Stimulated activated CD8-positive, alpha-beta memory T cell treated with anti-CD3 and anti-CD28 coated beads, Interleukin-12 subunit alpha, Interleukin-12 subunit beta, amount 100 ng/mL, for 1 hour (primary cell): ENCODE results near the gene CRB1.

Experiments
- DNase-seq: peaks from one replicate; pipeline ENCODE4 v3.0.0-alpha.2; 2020; ENCODE audit warnings: low read depth

CRB1 gene

GRCh38 chr1:197304638-197305200 lies 36.7 kb downstream of the CRB1 start:
- DNase-seq: no peak

- DNase-seq: no peak
These were observed 37.9 kb downstream of the CRB1 start for GRCh38 chr1:197305925-197306324.

GRCh38 chr1:197306381-197307062 lies 38.5 kb downstream of the CRB1 start:
- DNase-seq: no peak

GRCh38 chr1:197307136-197307535 lies 39.1 kb downstream of the CRB1 start:
- DNase-seq: no peak

GRCh38 chr1:197307551-197307950 lies 39.5 kb downstream of the CRB1 start:
- no peak for DNase-seq

GRCh38 chr1:197311081-197311480 lies 43.0 kb downstream of the CRB1 start:
- DNase-seq: no peak

- no peak for DNase-seq
These were observed 44.1 kb downstream of the CRB1 start for GRCh38 chr1:197312163-197312562.

- DNase-seq: no peak
These were observed 45.7 kb downstream of the CRB1 start for GRCh38 chr1:197313713-197314112.

- no peak for DNase-seq
These were observed 46.6 kb downstream of the CRB1 start for GRCh38 chr1:197314682-197315081.

GRCh38 chr1:197319631-197320030 lies 51.6 kb downstream of the CRB1 start:
- no peak for DNase-seq

- no peak for DNase-seq
These were observed 53.0 kb downstream of the CRB1 start for GRCh38 chr1:197320991-197321531.

GRCh38 chr1:197321811-197322210 lies 53.8 kb downstream of the CRB1 start:
- DNase-seq: no peak

- no peak for DNase-seq
These were observed 59.8 kb downstream of the CRB1 start for GRCh38 chr1:197327776-197328364.

- DNase-seq: no peak
These were observed 62.2 kb downstream of the CRB1 start for GRCh38 chr1:197330213-197330612.

GRCh38 chr1:197331565-197331964 lies 63.5 kb downstream of the CRB1 start:
- DNase-seq: no peak

- DNase-seq: no peak
These were observed 65.0 kb downstream of the CRB1 start for GRCh38 chr1:197333041-197333440.

- DNase-seq: no peak
These were observed 68.5 kb downstream of the CRB1 start for GRCh38 chr1:197336571-197336970.

GRCh38 chr1:197339106-197340060 lies 71.3 kb downstream of the CRB1 start:
- no peak for DNase-seq

GRCh38 chr1:197341626-197342025 lies 73.6 kb downstream of the CRB1 start:
- no peak for DNase-seq

GRCh38 chr1:197342044-197342565 lies 74.1 kb downstream of the CRB1 start:
- no peak for DNase-seq

- no peak for DNase-seq
These were observed 74.6 kb downstream of the CRB1 start for GRCh38 chr1:197342669-197343068.

GRCh38 chr1:197343663-197344273 lies 75.7 kb downstream of the CRB1 start:
- DNase-seq: no peak
